H1 (cell line): ENCODE results near the gene ANKRD13C. TPM values are rescaled to one million over a fixed set of nuclear protein-coding genes. Genes with fewer than 3 reads are reported as not detected.

ENCODE experiments used
- CTCF ChIA-PET: fragments of 300-600 bp; sonication (Branson Sonifier 250); formaldehyde crosslinking; loops from one replicate; lab custom pipeline; 2021; ENCODE audit not compliant: partially characterized antibody; lab: Charles Lee
- POLR2A ChIA-PET: fragments of 300-600 bp; sonication (Branson Sonifier 250); formaldehyde crosslinking; loops from one replicate; lab custom pipeline; 2021; ENCODE audit warnings: inconsistent platforms; ENCODE audit not compliant: partially characterized antibody; lab: Charles Lee
- DNase-seq, 2 experiments: peaks; one replicate each; pipeline versions ENCODE4 v3.0.0 to v3.0.0-alpha.2; 2010 to 2022; ENCODE audit warnings: low spot score in 2 of 2, low read depth in 1 of 2, mixed read lengths in 1 of 2
- FAIRE-seq: peaks from 2 replicates; lab custom pipeline; 2011; peaks lifted over from hg19 to GRCh38; lab: Jason Lieb, UNC
- H2AFZ ChIP-seq: 2 replicates; pipeline ENCODE4 v1.8.1; 2012; ENCODE audit warnings: low read length, inconsistent platforms
- H2AK5ac ChIP-seq: 2 replicates; pipeline ENCODE4 v1.6.1; 2013; ENCODE audit warnings: low read depth, low read length
- H2BK120ac ChIP-seq: replicated peaks from 2 replicates; pipeline ENCODE3; 2013; ENCODE audit warnings: low read depth, low read length, inconsistent platforms
- H2BK12ac ChIP-seq: 2 replicates; pipeline ENCODE4 v1.6.1; 2013; ENCODE audit warnings: low read depth, low read length
- H2BK15ac ChIP-seq: 2 replicates; pipeline ENCODE4 v1.6.1; 2013; ENCODE audit warnings: low read length
- H2BK20ac ChIP-seq: 2 replicates; pipeline ENCODE4 v1.6.1; 2013; ENCODE audit warnings: low read length
- H2BK5ac ChIP-seq: 2 replicates; pipeline ENCODE4 v1.6.1; 2013; ENCODE audit warnings: low read depth, low read length
- H3K14ac ChIP-seq: 2 replicates; pipeline ENCODE4 v1.6.1; 2013; ENCODE audit warnings: inconsistent platforms; ENCODE audit not compliant: insufficient read length
- H3K18ac ChIP-seq: 2 replicates; pipeline ENCODE4 v1.6.1; 2013; ENCODE audit warnings: low read length; ENCODE audit errors: extremely low read depth
- H3K23ac ChIP-seq: 2 replicates; pipeline ENCODE4 v1.6.1; 2013; ENCODE audit warnings: inconsistent platforms; ENCODE audit not compliant: insufficient read length
- H3K23me2 ChIP-seq: 2 replicates; pipeline ENCODE4 v1.6.1; 2013; ENCODE audit warnings: low read depth, low read length
- H3K27ac ChIP-seq: 2 replicates; pipeline ENCODE4 v1.6.1; 2011; ENCODE audit warnings: low read depth, low read length, inconsistent platforms
- H3K27me3 ChIP-seq, 4 experiments: replicated peaks in 1 of 4; 1 replicate in 1 of 4; 2 replicates in 3 of 4; pipeline versions ENCODE4 v1.6.1 to v1.8.1; 2011 to 2013; ENCODE audit warnings: low read length in 3 of 4, mild to moderate bottlenecking in 3 of 4, inconsistent platforms in 2 of 4, mixed read lengths in 2 of 4, moderate library complexity in 1 of 4; ENCODE audit not compliant: control insufficient read depth in 3 of 4, insufficient read depth in 3 of 4; ENCODE audit errors: extremely low read depth in 1 of 4
- H3K36me3 ChIP-seq, 4 experiments: 2 replicates each; pipeline versions ENCODE4 v1.6.1 to v1.8.1; 2011 to 2013; ENCODE audit warnings: mild to moderate bottlenecking in 4 of 4, low read length in 3 of 4, moderate library complexity in 2 of 4, control low read depth in 1 of 4, inconsistent platforms in 1 of 4; ENCODE audit not compliant: insufficient read depth in 4 of 4, control insufficient read depth in 2 of 4
- H3K4ac ChIP-seq: replicated peaks from 2 replicates; pipeline ENCODE3; 2013; ENCODE audit warnings: low read length, low read depth, mixed read lengths, inconsistent platforms; ENCODE audit not compliant: insufficient read length
- H3K4me1 ChIP-seq, 4 experiments: replicated peaks in 1 of 4; 1 replicate in 1 of 4; 2 replicates in 3 of 4; pipeline versions ENCODE4 v1.6.1 to v1.8.1; 2011 to 2013; ENCODE audit warnings: low read length in 3 of 4, inconsistent platforms in 2 of 4, mixed read lengths in 1 of 4; ENCODE audit not compliant: insufficient read depth in 4 of 4, control insufficient read depth in 3 of 4
- H3K4me2 ChIP-seq, 2 experiments: 2 replicates each; pipeline versions ENCODE4 v1.6.1 to v1.8.1; 2011 to 2013; ENCODE audit warnings: low read depth in 2 of 2, low read length in 2 of 2, control low read depth in 1 of 2, inconsistent platforms in 1 of 2, mild to moderate bottlenecking in 1 of 2; ENCODE audit not compliant: insufficient read depth in 1 of 2
- H3K4me3 ChIP-seq, 4 experiments: fragments of 200-600, 300-600 bp in 1 of 4; sonication (generic), shearing (Covaris generic), sonication (Bioruptor Twin) in 1 of 4; 2 replicates each; pipeline versions ENCODE4 v1.5.1 to v1.8.1; 2011 to 2016; ENCODE audit warnings: low read length in 4 of 4, low read depth in 3 of 4, control low read depth in 2 of 4, inconsistent platforms in 2 of 4, mild to moderate bottlenecking in 2 of 4, mixed read lengths in 1 of 4, moderate library complexity in 1 of 4; ENCODE audit not compliant: insufficient read depth in 2 of 4; ENCODE audit errors: extremely low read depth in 1 of 4
- H3K56ac ChIP-seq: replicated peaks from 2 replicates; pipeline ENCODE3; 2013; ENCODE audit warnings: low read depth, mild to moderate bottlenecking, mixed read lengths, low read length, inconsistent platforms; ENCODE audit not compliant: insufficient read length
- H3K79me1 ChIP-seq: 2 replicates; pipeline ENCODE4 v1.6.1; 2013; ENCODE audit warnings: low read depth, low read length, control low read depth
- H3K79me2 ChIP-seq, 2 experiments: 2 replicates each; pipeline versions ENCODE4 v1.6.1 to v1.8.1; 2012 to 2013; ENCODE audit warnings: low read length in 2 of 2, mild to moderate bottlenecking in 2 of 2, inconsistent platforms in 1 of 2; ENCODE audit not compliant: insufficient read depth in 2 of 2, control insufficient read depth in 1 of 2
- H3K9ac ChIP-seq, 4 experiments: replicated peaks in 1 of 4; 1 replicate in 1 of 4; 2 replicates in 3 of 4; pipeline versions ENCODE4 v1.6.1 to v1.8.1; 2011 to 2013; ENCODE audit warnings: low read depth in 3 of 4, low read length in 3 of 4, control low read depth in 2 of 4, mild to moderate bottlenecking in 2 of 4, moderate library complexity in 2 of 4, inconsistent platforms in 1 of 4; ENCODE audit errors: extremely low read depth in 1 of 4
- H3K9me3 ChIP-seq, 2 experiments: 2 replicates each; pipeline versions ENCODE4 v1.6.1 to v1.8.1; 2012 to 2013; ENCODE audit warnings: mild to moderate bottlenecking in 2 of 2, moderate library complexity in 2 of 2, control low read depth in 1 of 2, inconsistent platforms in 1 of 2, low read depth in 1 of 2, low read length in 1 of 2, mixed read lengths in 1 of 2; ENCODE audit not compliant: insufficient read depth in 2 of 2
- H4K20me1 ChIP-seq, 2 experiments: replicated peaks in 1 of 2; 2 replicates each; pipeline versions ENCODE3 to v1.8.1; 2011 to 2013; ENCODE audit warnings: inconsistent platforms in 2 of 2, low read length in 2 of 2, mild to moderate bottlenecking in 1 of 2; ENCODE audit not compliant: insufficient read depth in 2 of 2, control insufficient read depth in 1 of 2
- H4K5ac ChIP-seq: 2 replicates; pipeline ENCODE4 v1.6.1; 2013; ENCODE audit warnings: low read length, low read depth, mixed read lengths, inconsistent platforms; ENCODE audit not compliant: insufficient read length
- H4K8ac ChIP-seq: 2 replicates; pipeline ENCODE4 v1.8.0; 2013; ENCODE audit warnings: mild to moderate bottlenecking, moderate library complexity, low read length, inconsistent platforms; ENCODE audit not compliant: insufficient read depth; ENCODE audit errors: extremely low read depth
- H4K91ac ChIP-seq: replicated peaks from 2 replicates; pipeline ENCODE3; 2013; ENCODE audit warnings: low read length, mixed read lengths, inconsistent platforms; ENCODE audit not compliant: insufficient read length
- ASH2L ChIP-seq: fragments of 200-600, 300-600 bp; sonication (generic); IDR thresholded peaks from one replicate; pipeline ENCODE4 v1.7.1; 2017; ENCODE audit warnings: low read length
- GTF2F1 ChIP-seq: IDR thresholded peaks from 2 replicates; pipeline ENCODE4 v1.6.1; 2012; ENCODE audit warnings: low read depth, low read length, improper control_type of control experiment, borderline replicate concordance
- RBBP5 ChIP-seq: IDR thresholded peaks from 2 replicates; pipeline ENCODE4 v1.7.1; 2012; ENCODE audit warnings: low read depth, mild to moderate bottlenecking, inconsistent platforms, low read length, moderate library complexity, borderline replicate concordance
- WGBS, 2 experiments: shearing (Covaris generic) in 1 of 2; methylation state at CpG; one replicate each; pipeline versions ENCODE4 v1.1.6 to v1.1.7; 2013 to 2015; ENCODE audit warnings: low lambda C conversion rate in 2 of 2, mixed read lengths in 2 of 2, inconsistent platforms in 1 of 2, low coverage in 1 of 2, missing lambda C conversion rate in 1 of 2; ENCODE audit not compliant: insufficient replicate concordance in 2 of 2, insufficient coverage in 1 of 2, insufficient read length in 1 of 2; ENCODE audit errors: extremely low coverage in 1 of 2, missing lambda C conversion rate in 1 of 2; 5-methylcytosine and 5-hydroxymethylcytosine counted together
- polyA plus RNA-seq, 7 experiments: library from polyadenylated mRNA; depleted of rRNA in 3 of 7; stranded (reverse) in 5 of 7; unstranded in 2 of 7; fragments of >200 nt in 5 of 7; fragments of 200-250 nt in 2 of 7; gene quantifications; 1 replicate in 5 of 7; 2 replicates in 1 of 7; 4 replicates in 1 of 7; pipeline versions ENCODE4 v1.2.1 to v1.2.3, GENCODE V29; 2011 to 2013; ENCODE audit warnings: missing spikeins in 2 of 7, mixed read lengths in 2 of 7
- total RNA-seq: library from RNA; stranded (reverse); fragmentation: NEBNext Ultra II Directional; extraction: Animal tissue kit (Norgen Biotek cat#: 25700); gene quantifications from 2 replicates; pipeline ENCODE4 v1.2.1, GENCODE V29; 2021
- TF ChIP-seq, protein P1 (sequence below): IDR thresholded peaks from 2 replicates; pipeline ENCODE4 v1.6.1; 2011; ENCODE audit warnings: low read depth, mild to moderate bottlenecking, low read length; ENCODE audit not compliant: insufficient read depth

ANKRD13C gene
- total and polyA plus RNA-seq, 2 of the 8 experiments (the other 6 are each of a cell fraction or from before 2014, with no cell fraction given), result 4.8 to 21.7 TPM

DNA sequence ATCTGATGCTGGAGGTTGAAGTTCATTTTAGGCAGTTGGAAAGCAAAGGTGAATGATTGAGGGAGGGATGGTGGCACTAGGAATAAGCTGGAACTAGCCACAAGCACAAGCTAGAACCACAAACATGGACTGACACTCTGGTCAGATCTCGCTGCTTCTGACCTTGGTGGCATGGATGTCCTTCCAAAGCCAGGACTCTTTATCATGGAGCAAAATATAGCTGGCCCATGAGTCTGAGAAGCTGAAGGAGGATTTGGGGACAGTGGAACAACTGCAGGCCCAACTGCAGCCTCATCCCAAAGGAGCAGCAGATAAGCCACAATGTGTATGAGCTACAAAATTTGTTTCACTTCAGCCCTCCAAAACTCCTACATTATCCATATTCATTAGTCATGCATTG lies 97.9 kb downstream of the ANKRD13C start:
- H3K27me3 ChIP-seq, result no peaks in the 10 kb centered on the region
- no peak overlapping the region for H2BK20ac ChIP-seq
- no peaks in the 10 kb centered on the region for H3K79me1 ChIP-seq
- no peak overlapping the region for H2AK5ac ChIP-seq
- no peaks in the 10 kb centered on the region for H3K23me2 ChIP-seq
- no peak overlapping the region for H3K23ac ChIP-seq
- no peak overlapping the region for H3K14ac ChIP-seq
- no peak overlapping the region for H2BK15ac ChIP-seq
- H3K9ac ChIP-seq, result no peak overlapping the region
- H3K4ac ChIP-seq, result no peak overlapping the region
- no peak overlapping the region for H2BK12ac ChIP-seq
- no peak overlapping the region for H2AFZ ChIP-seq
- H2BK5ac ChIP-seq, result no peak overlapping the region
- no peak overlapping the region for H3K18ac ChIP-seq
- TF ChIP-seq, protein P1, sequence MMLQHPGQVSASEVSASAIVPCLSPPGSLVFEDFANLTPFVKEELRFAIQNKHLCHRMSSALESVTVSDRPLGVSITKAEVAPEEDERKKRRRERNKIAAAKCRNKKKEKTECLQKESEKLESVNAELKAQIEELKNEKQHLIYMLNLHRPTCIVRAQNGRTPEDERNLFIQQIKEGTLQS, result no peak
- TF ChIP-seq ASH2L (no peak), RBBP5 (no peak), GTF2F1 (no peak)
- TF ChIP-seq, all 59 proteins: peak for 0
- Histone ChIP-seq H3K27ac (no peak overlapping the region), H3K56ac (no peak overlapping the region), H4K91ac (no peak overlapping the region), H3K4me1 (no peaks in the 10 kb centered on the region), H4K5ac (no peak overlapping the region), H3K79me2 (no peaks in the 10 kb centered on the region), H4K20me1 (no peaks in the 10 kb centered on the region), H3K9me3 (no peaks in the 10 kb centered on the region), H2BK120ac (no peak overlapping the region), H3K4me3 (no peak overlapping the region), H4K8ac (no peak overlapping the region), H3K4me2 (no peak overlapping the region), H3K36me3 (peaks cover 0 to 12% (median 3%) of the 10 kb centered on the region in 4 experiments; a peak in 2 of 8 replicates)
- DNase-seq (no peak), FAIRE-seq (no peak)
- ChIA-PET POLR2A (interaction anchor here (0.7 to 2.5 kb wide), 4 partner anchors 30 to 196 kb away, joined by 3 to 10 read pairs (median 4); partner anchors contain the start of gene CTH), CTCF (interaction anchor here (0.6 to 2.3 kb wide), 3 partner anchors 12 to 277 kb away, joined by 3 to 9 read pairs (median 3); no protein-coding TSS in a partner anchor)
- WGBS, 2 experiments, result 100% methylated on average over 1 of the region's 1 CpG; no CpG with 5 or more reads in 1 of the 2 experiments
